Measurements from ENCODE around the gene KIF9. TPM values are rescaled to one million over a fixed set of nuclear protein-coding genes. Genes with fewer than 3 reads are reported as not detected.

The KIF9 gene
- total RNA-seq, 1 experiment from 2014 or later: 5.8 TPM

GRCh38 chr3:47261301-47261700 lies 21.3 kb downstream of the KIF9 start (continued):
- TF ChIP-seq TEAD4 (CRISPR knock-in tag; IDR thresholded peaks at IDR 0.05) (no peak), E2F4 (CRISPR knock-in tag; IDR thresholded peaks at IDR 0.05; ENCODE audit: borderline replicate concordance, low read depth) (no peak), NFE2L1 (CRISPR knock-in tag; IDR thresholded peaks at IDR 0.05) (no peak), ZNF232 (CRISPR knock-in tag; IDR thresholded peaks at IDR 0.05) (no peak), STAT6 (CRISPR knock-in tag; conservative IDR thresholded peaks at IDR 0.05; ENCODE audit: low read depth) (no peak), GRHL2 (CRISPR knock-in tag; IDR thresholded peaks at IDR 0.05; ENCODE audit: insufficient replicate concordance, severe bottlenecking) (no peak), PRRX2 (CRISPR knock-in tag; IDR thresholded peaks at IDR 0.05) (no peak), ZNF512 (CRISPR knock-in tag; IDR thresholded peaks at IDR 0.05; ENCODE audit: borderline replicate concordance) (no peak), NR3C1 (CRISPR knock-in tag; conservative IDR thresholded peaks at IDR 0.05; ENCODE audit: low read depth) (no peak), ZNF532 (CRISPR knock-in tag; IDR thresholded peaks at IDR 0.05; ENCODE audit: borderline replicate concordance) (no peak)

- Mint-ChIP-seq H3K9me3 (no peaks in the 10 kb centered on the region), H3K27me3 (ENCODE audit: low read depth) (no peaks in the 10 kb centered on the region), H3K36me3 (no peaks in the 10 kb centered on the region), H3K4me3 (no peak overlapping the region), H3K27ac (0 out of 2 replicates have a peak overlapping the region, but pooled peaks have one; percentile 17), H3K4me1 (peaks cover 11% of the 10 kb centered on the region)
- TF ChIP-seq PREB (CRISPR knock-in tag; IDR thresholded peaks at IDR 0.05; ENCODE audit: borderline replicate concordance) (no peak), IRF2 (CRISPR knock-in tag; IDR thresholded peaks at IDR 0.05; ENCODE audit: borderline replicate concordance, low read depth) (no peak), KAT7 (CRISPR knock-in tag; IDR thresholded peaks at IDR 0.05; ENCODE audit: borderline replicate concordance) (no peak)
- ChIA-PET CTCF (interaction anchor here (2.2 kb wide), 1 partner anchor 10 kb away, joined by 5 read pairs; no protein-coding TSS in a partner anchor), POLR2A (no interaction called here)
- DNase-seq (ENCODE audit: low spot score) (no peak), ATAC-seq (peak; percentile 83)
Observed at GRCh38 chr3:47260605-47261004, 22.0 kb downstream of the KIF9 start.
